ENCODE measurements around the gene CCDC66. TPM values are rescaled to one million over a fixed set of nuclear protein-coding genes. Genes with fewer than 3 reads are reported as not detected.

CCDC66 gene
- total and polyA plus RNA-seq, 8 donors: 19.4 to 66.6 (median 51.8) TPM

DNA sequence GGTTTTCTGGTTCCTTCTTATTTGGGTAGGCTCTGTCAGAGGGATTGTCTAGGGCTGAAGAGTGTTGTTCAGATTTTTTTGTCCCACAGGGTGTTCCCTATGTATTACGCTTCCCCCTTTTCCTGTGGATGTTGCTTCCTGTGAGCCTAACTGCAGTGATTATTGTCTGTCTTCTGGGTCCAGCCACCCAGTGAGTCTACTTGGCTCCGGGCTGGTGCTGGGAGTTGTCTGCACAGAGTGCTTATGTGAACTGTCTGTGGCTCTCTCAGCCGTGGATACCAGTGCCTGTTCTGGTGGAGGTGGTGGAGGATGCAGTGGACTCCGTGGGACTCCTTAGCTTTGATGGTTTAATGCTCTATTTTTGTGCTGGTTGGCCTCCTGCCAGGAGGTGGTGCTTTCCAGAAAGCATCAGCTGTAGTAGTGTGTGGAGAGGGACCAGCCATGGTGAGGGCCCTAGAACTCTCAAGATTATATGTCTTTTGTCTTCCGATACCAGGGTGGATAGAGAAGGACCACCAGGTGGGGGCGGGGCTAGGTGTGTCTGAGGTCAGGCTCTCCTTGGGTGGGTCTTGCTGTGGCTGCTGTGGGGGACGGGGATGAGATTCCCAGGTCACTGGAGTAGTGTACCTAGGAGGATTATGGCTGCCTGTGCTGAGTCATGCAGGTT, 53.8 kb downstream of the CCDC66 start:
- H3K27ac ChIP-seq: no peak overlapping the region
- H3K36me3 ChIP-seq: peaks cover 0 to 40% of the 10 kb centered on the region in 2 donors
- no peaks in the 10 kb centered on the region for H3K27me3 ChIP-seq
- H3K4me3 ChIP-seq: no peak overlapping the region
- no peak for TF ChIP-seq CTCF (IDR thresholded peaks at IDR 0.05)
- peak in 1 of 4 donors; percentile 46 for DNase-seq
- intact Hi-C loops (cut with DNase I): no loop called here
- no peaks in the 10 kb centered on the region for H3K9me3 ChIP-seq
- no peak for ATAC-seq
- no peaks in the 10 kb centered on the region for H3K4me1 ChIP-seq

GRCh38 chr3:56611364-56611763, 54.4 kb downstream of the CCDC66 start:
- Histone ChIP-seq H3K4me3 (no peak overlapping the region), H3K9me3 (no peaks in the 10 kb centered on the region), H3K27ac (no peak overlapping the region), H3K4me1 (no peaks in the 10 kb centered on the region), H3K36me3 (peaks cover 0 to 40% of the 10 kb centered on the region in 2 donors), H3K27me3 (no peaks in the 10 kb centered on the region)
- DNase-seq: no peak
- no peak for ATAC-seq
- no peak for TF ChIP-seq CTCF (IDR thresholded peaks at IDR 0.05)
- intact Hi-C loops (cut with DNase I): no loop called here

- H3K9me3 ChIP-seq: no peaks in the 10 kb centered on the region
- TF ChIP-seq CTCF (IDR thresholded peaks at IDR 0.05): no peak
- intact Hi-C loops (cut with DNase I): no loop called here
- no peak overlapping the region for H3K4me3 ChIP-seq
- no peak for DNase-seq
- ATAC-seq: no peak
- no peaks in the 10 kb centered on the region for H3K27me3 ChIP-seq
- H3K4me1 ChIP-seq: no peaks in the 10 kb centered on the region
- no peak overlapping the region for H3K27ac ChIP-seq
- peaks cover 0 to 40% of the 10 kb centered on the region in 2 donors for H3K36me3 ChIP-seq
Measured at GRCh38 chr3:56612146-56612545, 55.2 kb downstream of the CCDC66 start.

DNA sequence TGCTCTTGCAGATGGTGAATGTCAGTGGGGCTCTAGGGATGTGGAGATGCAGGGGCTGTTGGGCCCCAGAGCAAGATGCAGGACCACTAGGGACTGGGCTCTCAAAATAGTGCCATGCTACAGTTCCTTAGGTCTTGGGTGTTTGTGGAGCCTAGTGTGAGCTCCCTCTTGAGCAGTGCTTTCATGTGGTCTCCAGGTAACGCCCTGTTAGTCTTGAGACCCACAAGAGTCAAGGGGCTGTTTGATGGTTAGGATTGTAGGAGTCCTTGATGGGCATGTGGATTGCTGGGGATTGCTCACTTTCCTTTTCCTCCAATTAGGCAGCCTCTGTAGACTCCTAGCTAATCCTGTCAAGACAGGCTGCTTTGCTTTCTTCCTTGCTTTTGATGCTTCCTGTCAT, 56.0 kb downstream of the CCDC66 start:
- TF ChIP-seq CTCF (IDR thresholded peaks at IDR 0.05): no peak
- no peaks in the 10 kb centered on the region for H3K9me3 ChIP-seq
- no peak for ATAC-seq
- intact Hi-C loops (cut with DNase I): no loop called here
- H3K4me1 ChIP-seq: no peaks in the 10 kb centered on the region
- H3K27me3 ChIP-seq: no peaks in the 10 kb centered on the region
- H3K4me3 ChIP-seq: no peak overlapping the region
- H3K36me3 ChIP-seq: peaks cover 0 to 49% of the 10 kb centered on the region in 2 donors
- DNase-seq: no peak
- no peak overlapping the region for H3K27ac ChIP-seq

- Histone ChIP-seq H3K27me3 (no peaks in the 10 kb centered on the region), H3K27ac (no peak overlapping the region), H3K4me3 (no peak overlapping the region), H3K4me1 (no peaks in the 10 kb centered on the region), H3K36me3 (peaks cover 0 to 83% of the 10 kb centered on the region in 2 donors), H3K9me3 (no peaks in the 10 kb centered on the region)
- ATAC-seq (no peak), DNase-seq (no peak)
- no peak for TF ChIP-seq CTCF (IDR thresholded peaks at IDR 0.05)
- intact Hi-C loops (cut with DNase I): no loop called here
Measured at GRCh38 chr3:56616478-56617006, 59.6 kb downstream of the CCDC66 start.
